HG03457 (cell line): ENCODE data around the gene TBC1D16.

Experiments
- ATAC-seq: cut with Tn5 transposase; IDR thresholded peaks from one replicate; pipeline ENCODE4 v1.9.1; 2021; ENCODE audit warnings: moderate number of reproducible peaks; ENCODE audit not compliant: unreplicated experiment

Gene TBC1D16, protein sequence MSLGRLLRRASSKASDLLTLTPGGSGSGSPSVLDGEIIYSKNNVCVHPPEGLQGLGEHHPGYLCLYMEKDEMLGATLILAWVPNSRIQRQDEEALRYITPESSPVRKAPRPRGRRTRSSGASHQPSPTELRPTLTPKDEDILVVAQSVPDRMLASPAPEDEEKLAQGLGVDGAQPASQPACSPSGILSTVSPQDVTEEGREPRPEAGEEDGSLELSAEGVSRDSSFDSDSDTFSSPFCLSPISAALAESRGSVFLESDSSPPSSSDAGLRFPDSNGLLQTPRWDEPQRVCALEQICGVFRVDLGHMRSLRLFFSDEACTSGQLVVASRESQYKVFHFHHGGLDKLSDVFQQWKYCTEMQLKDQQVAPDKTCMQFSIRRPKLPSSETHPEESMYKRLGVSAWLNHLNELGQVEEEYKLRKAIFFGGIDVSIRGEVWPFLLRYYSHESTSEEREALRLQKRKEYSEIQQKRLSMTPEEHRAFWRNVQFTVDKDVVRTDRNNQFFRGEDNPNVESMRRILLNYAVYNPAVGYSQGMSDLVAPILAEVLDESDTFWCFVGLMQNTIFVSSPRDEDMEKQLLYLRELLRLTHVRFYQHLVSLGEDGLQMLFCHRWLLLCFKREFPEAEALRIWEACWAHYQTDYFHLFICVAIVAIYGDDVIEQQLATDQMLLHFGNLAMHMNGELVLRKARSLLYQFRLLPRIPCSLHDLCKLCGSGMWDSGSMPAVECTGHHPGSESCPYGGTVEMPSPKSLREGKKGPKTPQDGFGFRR

GRCh38 chr17:80035687-80035936 is at the start of gene TBC1D16:
Gene TBC1D16 (minus strand): TSS chr17:80035872. CDS start chr17:80013547, 22,325 bp downstream.
- ATAC-seq = no peak

- no peak for ATAC-seq
These were observed 49.1 kb upstream of the TBC1D16 start for GRCh38 chr17:80084773-80085172.

GRCh38 chr17:80083136-80083661 is 47.5 kb upstream of the TBC1D16 start:
- no peak for ATAC-seq

DNA sequence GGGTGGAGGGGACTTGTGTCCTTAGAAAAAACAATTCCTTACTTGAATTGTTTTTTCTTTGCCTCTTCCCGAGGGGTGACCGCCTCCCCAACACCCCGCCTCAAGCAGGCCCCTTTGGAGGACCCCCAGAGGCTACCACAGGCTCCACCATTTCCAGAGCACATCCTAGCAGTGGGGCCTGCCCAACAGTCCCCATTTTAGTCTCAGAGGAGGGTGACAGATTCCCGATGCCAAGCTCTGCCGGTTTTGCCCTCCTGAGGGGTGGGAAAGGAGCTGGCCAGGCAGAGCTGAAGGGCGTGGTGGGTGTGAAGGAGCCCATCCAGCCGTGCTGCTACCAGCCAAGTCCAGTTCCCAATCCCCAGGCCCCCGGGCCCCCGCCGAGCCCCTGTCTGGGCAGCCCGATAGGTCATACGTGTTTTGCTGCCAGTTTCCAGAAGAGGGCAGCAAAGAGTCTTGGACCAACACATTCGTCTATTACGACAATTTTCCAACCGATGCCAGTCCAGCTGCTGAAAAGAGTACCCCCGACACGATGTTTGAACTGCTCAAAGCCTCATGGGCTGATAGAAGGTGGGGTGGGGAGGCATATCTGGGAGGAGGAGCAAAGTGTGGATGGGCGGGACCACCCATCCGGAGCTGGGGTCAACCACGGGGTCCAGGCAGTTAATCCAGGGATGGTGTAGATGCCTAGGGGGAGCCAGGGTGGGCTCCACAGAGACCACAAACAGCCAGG is 46.9 kb upstream of the TBC1D16 start:
- no peak for ATAC-seq

- no peak for ATAC-seq
These were observed 45.9 kb upstream of the TBC1D16 start for GRCh38 chr17:80081596-80081995.

- no peak for ATAC-seq
These were observed 44.4 kb upstream of the TBC1D16 start for GRCh38 chr17:80080081-80080480.

- ATAC-seq = no peak
These were observed 36.7 kb upstream of the TBC1D16 start for GRCh38 chr17:80072410-80072809.

DNA sequence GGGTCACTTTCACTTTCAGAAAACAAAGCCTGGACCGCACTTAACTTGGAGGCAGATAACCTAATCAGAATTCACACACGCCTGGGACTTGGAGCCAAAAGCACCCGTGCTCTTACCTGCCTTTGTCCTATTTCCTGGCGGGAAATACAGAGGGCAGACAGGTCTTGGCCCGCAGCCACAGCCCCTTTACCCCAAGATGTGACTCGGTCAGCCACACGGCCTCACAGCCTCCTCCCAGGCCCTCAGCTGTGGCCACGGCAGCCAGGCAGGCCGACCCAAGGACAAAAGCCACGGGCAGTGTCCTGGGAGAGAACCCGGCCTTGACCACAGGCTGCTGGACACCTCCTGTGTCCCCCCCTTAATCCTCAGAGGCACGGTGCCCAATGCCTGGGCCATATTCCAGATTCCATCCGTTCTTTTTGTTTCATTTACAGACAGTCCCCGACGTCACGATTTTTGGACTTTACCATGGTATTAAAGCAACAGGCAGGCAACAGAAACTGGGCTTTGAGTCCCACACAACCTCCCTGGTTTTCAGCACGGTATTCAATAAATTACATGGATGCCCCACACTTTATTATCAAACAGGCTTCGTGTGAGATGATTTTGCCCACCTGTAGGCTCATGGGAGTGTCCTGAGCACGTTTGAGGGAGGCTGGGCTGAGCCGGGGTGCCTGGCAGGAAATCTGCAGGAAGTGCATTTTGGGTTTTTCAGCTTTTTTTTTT is 35.6 kb upstream of the TBC1D16 start:
- no peak for ATAC-seq

DNA sequence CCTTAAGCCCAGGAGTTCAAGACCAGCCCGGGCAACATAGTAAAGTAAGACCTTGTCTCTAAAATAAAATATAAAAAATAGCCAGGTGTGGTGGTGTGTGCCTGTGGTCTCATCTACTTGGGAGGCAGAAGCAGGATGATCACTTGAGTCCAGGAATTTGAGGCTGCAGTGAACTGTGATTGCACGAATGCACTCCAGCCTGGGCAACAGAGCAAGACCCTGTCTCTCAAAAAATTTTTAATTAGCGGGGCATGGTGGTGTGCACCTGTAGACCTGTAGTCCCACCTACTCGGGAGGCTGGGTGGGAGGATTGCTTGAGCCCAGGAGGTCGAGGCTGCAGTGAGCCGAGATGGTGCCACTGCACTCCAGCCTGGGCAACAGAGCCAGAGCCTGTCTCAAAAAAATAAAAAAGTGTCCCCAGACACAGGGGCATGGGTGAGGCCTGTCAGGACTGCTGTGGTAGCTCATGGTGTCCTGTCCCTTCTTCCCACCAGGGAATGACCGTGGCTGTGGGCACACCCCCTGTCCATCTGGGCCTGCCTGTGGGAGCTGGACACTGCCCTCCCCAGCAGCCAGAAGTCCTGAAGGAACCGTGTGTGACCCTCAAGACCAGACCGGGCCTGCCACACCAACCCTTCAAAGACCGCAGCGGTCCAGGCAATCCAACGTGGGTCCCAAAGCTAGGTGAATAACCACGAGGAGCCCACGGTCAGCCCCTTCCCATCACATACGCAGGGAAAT is 34.9 kb upstream of the TBC1D16 start:
- no peak for ATAC-seq

DNA sequence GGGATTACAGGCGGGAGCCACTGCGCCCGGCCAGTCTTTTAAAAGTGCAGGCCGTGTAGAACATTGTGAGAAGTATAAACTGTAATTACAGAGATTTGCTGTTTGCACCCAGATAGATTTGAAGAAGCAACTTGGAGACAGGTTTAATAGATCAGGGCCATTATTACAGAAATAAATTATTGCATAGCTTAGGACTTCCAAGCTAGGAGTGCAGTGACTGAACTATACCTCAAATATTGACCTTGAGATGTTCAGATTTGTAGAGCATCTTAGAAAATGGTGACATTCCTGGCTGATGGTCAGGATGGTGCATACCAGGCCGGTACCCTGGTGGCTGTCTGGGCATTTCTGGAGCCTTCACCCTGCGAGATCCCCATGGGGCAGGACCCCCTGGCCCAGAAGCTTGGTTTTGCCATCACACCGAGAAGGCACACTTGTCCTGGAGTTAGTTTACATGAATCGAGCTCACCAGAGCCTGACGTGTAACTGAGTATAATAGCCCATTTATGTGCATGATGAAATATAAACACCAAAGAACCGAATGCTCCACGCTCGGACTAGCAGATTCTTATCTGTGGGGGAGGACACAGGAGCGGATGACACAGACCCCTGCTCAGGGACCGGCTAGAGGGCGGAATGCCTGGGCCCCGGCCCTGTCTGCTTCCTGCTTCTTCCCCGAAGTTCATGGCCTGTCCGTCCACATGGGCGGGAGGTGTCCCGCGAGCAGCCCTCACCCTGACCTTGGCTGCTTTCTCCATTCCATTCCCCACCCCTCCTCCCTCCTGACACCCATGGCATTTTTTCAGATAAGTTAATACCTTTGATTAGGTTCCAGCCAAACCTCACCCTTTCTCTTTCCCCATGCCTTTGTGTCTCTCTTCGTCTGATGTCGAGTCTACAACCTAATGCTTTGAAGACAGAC is 32.9 kb upstream of the TBC1D16 start:
- no peak for ATAC-seq

GRCh38 chr17:80067393-80067986 is 31.8 kb upstream of the TBC1D16 start:
- no peak for ATAC-seq

DNA sequence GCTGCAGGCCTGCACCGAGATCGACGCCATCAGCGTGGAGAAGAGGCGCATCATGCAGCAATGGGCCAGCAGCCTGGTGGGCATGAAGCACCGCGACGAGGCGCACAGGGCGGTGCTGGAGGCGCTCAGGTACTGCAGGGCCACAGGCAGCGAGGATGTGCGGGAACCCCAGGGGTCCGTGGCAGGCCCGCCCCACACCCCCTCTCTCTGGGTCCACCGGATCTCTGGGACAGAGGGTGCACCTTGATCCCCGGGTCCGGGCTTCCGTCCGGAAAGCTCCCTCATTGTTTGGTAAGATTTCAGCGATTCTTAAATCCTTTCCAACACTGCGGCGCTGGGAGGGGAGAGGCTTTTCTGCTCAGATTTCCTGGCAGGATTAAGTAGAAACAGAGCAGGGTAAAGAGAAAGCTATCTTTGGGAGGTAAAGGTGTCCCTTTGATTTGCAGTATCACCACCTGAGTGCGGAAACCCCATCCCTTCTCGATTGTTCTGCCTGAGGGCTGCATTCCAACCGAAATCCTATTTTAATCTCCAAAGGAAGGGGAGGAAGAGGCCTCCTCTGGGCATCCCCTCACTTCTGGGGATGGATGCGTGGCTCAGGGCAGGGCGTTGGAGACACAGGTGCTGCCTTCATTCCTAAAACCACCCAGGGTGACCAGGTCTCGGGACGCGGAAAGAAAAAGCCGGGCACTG is 30.0 kb upstream of the TBC1D16 start:
- ATAC-seq = no peak

GRCh38 chr17:80064696-80065095 is 29.0 kb upstream of the TBC1D16 start:
- ATAC-seq = no peak

GRCh38 chr17:80063830-80064585 is 28.3 kb upstream of the TBC1D16 start:
- ATAC-seq = no peak

GRCh38 chr17:80061421-80061820 is 25.7 kb upstream of the TBC1D16 start:
- ATAC-seq = no peak

DNA sequence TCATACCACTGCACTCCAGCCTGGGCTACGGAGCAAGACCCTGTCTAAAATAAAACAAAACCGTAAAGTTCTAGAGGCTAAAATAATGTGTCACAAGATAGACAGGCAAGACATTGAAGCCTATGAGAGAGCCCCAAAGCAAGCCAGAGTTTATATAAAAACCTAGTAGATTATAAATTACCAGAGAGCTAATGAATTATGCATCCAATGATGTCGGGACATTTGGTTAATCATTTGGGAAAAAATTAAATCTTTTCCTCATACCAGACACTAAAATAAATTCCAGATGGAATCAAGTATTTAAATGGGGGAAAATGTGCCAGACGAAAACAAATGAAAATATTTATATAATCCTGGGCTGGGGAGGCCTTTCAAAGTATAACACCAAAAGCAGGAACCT is 25.0 kb upstream of the TBC1D16 start:
- ATAC-seq = no peak

DNA sequence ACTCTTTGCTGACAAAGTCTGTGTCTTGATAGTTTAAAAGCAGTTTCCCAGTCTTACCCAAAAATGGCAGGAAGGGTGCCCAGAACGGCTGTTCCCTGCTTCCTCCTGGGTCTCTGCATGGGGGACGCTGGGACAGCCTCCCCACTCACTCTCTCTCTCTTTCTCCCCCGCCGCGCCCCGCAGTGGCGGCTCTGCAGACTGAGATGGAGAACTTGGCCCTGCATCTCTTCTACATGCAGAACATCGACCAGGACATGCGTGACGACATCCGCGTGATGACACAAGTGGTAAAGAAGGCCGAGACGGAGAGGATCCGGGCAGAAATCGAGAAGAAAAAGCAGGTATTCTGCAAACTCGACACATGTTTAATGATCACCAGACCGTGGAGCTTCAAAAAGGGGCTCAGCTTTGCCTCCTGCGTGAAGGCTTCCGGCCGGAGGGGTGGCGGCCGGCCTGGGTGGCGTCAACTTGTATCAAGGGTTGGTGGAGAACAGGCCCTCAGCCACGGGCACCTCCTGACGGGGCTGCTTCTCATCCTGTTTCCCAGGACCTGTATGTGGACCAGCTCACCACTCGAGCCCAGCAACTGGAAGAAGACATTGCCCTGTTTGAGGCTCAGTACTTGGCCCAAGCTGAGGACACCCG is 22.8 kb upstream of the TBC1D16 start:
- ATAC-seq = no peak
